ENCODE data around the gene SHROOM3. TPM values are rescaled to one million over a fixed set of nuclear protein-coding genes. Genes with fewer than 3 reads are reported as not detected.

SHROOM3 gene
- total and polyA plus RNA-seq, 2 experiments from 2014 or later = 11.3 to 73.5 TPM

DNA sequence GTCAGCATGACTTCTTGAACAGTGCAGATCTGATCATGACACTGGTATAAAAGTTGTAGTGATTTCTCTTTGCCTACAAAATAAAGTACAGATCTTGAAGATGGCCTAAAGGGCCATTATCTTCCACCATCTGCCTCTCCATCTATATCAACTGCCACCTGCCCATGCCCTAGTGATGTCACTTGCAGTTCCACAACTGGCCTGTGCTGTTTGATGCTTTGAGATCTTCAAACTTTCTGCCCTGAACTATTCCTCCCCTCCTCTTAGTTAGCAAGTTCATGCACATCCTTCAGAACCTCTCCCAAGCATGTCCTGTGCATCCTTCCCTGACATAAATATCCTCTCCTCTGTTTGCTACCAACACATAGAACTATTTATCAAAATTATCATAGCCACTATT, 245.9 kb downstream of the SHROOM3 start:
- peak; percentile 44; the same call in 2 of the 3 replicates for ATAC-seq

More for the DNA sequence above, 245.9 kb downstream of the SHROOM3 start:
- Mint-ChIP-seq H3K4me3 (no peak overlapping the region), H3K4me1 (peaks cover 12% of the 10 kb centered on the region), H3K36me3 (ENCODE audit: low read depth) (no peaks in the 10 kb centered on the region), H3K27ac (no peak overlapping the region), H3K27me3 (ENCODE audit: insufficient read depth, low read depth, poor library complexity) (peaks cover 2% of the 10 kb centered on the region), H3K9me3 (no peaks in the 10 kb centered on the region)
- Histone ChIP-seq H3K4me2 (no peak overlapping the region), H2AFZ (no peak overlapping the region), H3K36me3 (ENCODE audit: insufficient read depth) (no peaks in the 10 kb centered on the region), H3K27ac (ENCODE audit: low read depth) (no peak overlapping the region), H3K4me1 (ENCODE audit: insufficient read depth) (no peaks in the 10 kb centered on the region), H4K20me1 (replicated peaks; ENCODE audit: insufficient read depth) (no peaks in the 10 kb centered on the region), H3K79me2 (replicated peaks; ENCODE audit: insufficient read depth) (no peaks in the 10 kb centered on the region), H3K4me3 (no peak overlapping the region), H3K27me3 (ENCODE audit: insufficient read depth) (no peaks in the 10 kb centered on the region), H3K9me2 (ENCODE audit: insufficient read depth) (no peaks in the 10 kb centered on the region), H3F3A (replicated peaks; ENCODE audit: low read depth) (no peaks in the 10 kb centered on the region)
- TF ChIP-seq POLR2AphosphoS5 (IDR thresholded peaks at IDR 0.05; ENCODE audit: low read depth) (no peak), CREB1 (CRISPR knock-in tag; IDR thresholded peaks at IDR 0.05; ENCODE audit: low read depth) (no peak), CTCF (conservative IDR thresholded peaks at IDR 0.05; ENCODE audit: low read depth in 2 of 2) (peak in 1 of 2 experiments; percentile 19; a peak in 1 of 4 replicates), REST (IDR thresholded peaks at IDR 0.05; ENCODE audit: unreplicated experiment) (no peak)
- TF ChIP-seq, protein P1, sequence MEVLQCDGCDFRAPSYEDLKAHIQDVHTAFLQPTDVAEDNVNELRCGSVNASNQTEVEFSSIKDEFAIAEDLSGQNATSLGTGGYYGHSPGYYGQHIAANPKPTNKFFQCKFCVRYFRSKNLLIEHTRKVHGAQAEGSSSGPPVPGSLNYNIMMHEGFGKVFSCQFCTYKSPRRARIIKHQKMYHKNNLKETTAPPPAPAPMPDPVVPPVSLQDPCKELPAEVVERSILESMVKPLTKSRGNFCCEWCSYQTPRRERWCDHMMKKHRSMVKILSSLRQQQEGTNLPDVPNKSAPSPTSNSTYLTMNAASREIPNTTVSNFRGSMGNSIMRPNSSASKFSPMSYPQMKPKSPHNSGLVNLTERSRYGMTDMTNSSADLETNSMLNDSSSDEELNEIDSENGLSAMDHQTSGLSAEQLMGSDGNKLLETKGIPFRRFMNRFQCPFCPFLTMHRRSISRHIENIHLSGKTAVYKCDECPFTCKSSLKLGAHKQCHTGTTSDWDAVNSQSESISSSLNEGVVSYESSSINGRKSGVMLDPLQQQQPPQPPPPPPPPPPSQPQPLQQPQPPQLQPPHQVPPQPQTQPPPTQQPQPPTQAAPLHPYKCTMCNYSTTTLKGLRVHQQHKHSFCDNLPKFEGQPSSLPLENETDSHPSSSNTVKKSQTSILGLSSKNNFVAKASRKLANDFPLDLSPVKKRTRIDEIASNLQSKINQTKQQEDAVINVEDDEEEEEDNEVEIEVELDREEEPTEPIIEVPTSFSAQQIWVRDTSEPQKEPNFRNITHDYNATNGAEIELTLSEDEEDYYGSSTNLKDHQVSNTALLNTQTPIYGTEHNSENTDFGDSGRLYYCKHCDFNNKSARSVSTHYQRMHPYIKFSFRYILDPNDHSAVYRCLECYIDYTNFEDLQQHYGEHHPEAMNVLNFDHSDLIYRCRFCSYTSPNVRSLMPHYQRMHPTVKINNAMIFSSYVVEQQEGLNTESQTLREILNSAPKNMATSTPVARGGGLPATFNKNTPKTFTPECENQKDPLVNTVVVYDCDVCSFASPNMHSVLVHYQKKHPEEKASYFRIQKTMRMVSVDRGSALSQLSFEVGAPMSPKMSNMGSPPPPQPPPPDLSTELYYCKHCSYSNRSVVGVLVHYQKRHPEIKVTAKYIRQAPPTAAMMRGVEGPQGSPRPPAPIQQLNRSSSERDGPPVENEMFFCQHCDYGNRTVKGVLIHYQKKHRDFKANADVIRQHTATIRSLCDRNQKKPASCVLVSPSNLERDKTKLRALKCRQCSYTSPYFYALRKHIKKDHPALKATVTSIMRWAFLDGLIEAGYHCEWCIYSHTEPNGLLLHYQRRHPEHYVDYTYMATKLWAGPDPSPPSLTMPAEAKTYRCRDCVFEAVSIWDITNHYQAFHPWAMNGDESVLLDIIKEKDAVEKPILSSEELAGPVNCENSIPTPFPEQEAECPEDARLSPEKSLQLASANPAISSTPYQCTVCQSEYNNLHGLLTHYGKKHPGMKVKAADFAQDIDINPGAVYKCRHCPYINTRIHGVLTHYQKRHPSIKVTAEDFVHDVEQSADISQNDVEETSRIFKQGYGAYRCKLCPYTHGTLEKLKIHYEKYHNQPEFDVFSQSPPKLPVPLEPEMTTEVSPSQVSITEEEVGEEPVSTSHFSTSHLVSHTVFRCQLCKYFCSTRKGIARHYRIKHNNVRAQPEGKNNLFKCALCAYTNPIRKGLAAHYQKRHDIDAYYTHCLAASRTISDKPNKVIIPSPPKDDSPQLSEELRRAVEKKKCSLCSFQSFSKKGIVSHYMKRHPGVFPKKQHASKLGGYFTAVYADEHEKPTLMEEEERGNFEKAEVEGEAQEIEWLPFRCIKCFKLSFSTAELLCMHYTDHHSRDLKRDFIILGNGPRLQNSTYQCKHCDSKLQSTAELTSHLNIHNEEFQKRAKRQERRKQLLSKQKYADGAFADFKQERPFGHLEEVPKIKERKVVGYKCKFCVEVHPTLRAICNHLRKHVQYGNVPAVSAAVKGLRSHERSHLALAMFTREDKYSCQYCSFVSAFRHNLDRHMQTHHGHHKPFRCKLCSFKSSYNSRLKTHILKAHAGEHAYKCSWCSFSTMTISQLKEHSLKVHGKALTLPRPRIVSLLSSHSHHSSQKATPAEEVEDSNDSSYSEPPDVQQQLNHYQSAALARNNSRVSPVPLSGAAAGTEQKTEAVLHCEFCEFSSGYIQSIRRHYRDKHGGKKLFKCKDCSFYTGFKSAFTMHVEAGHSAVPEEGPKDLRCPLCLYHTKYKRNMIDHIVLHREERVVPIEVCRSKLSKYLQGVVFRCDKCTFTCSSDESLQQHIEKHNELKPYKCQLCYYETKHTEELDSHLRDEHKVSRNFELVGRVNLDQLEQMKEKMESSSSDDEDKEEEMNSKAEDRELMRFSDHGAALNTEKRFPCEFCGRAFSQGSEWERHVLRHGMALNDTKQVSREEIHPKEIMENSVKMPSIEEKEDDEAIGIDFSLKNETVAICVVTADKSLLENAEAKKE (CRISPR knock-in tag; IDR thresholded peaks at IDR 0.05) = no peak
- DNase-seq (ENCODE audit: low spot score) = no peak

Data from GM23338 (cell line).